Sigmoid colon (tissue), 7 donors: Measurements from ENCODE around the gene DNAJB14. TPM values are rescaled to one million over a fixed set of nuclear protein-coding genes. Genes with fewer than 3 reads are reported as not detected.

Experiments
- DNase-seq: peaks from one replicate; pipeline ENCODE4 v3.0.0-alpha.2; 2019
- H3K27ac ChIP-seq, 4 donors: fragments of 200-600 bp; sonication (generic); one replicate each; pipeline ENCODE4 v1.5.1; 2016 to 2019; ENCODE audit warnings: mild to moderate bottlenecking in 1 of 4
- H3K27me3 ChIP-seq, 3 donors: fragments of 200-600 bp; sonication (generic); one replicate each; pipeline ENCODE4 v1.5.1; 2019; ENCODE audit warnings: mild to moderate bottlenecking in 1 of 3
- H3K36me3 ChIP-seq, 4 donors: fragments of 200-600 bp; sonication (generic); one replicate each; pipeline ENCODE4 v1.5.1; 2016 to 2019
- H3K4me1 ChIP-seq, 4 donors: fragments of 200-600 bp; sonication (generic); one replicate each; pipeline ENCODE4 v1.5.1; 2017 to 2019
- H3K4me3 ChIP-seq, 4 donors: fragments of 200-600 bp; sonication (generic); one replicate each; pipeline ENCODE4 v1.5.1; 2017 to 2019; ENCODE audit warnings: mild to moderate bottlenecking in 2 of 4, moderate library complexity in 1 of 4
- H3K9me3 ChIP-seq, 4 donors: fragments of 200-600 bp in 3 of 4; sonication (generic) in 3 of 4; one replicate each; pipeline versions ENCODE4 v1.5.1 to v1.6.1; 2013 to 2019
- CTCF ChIP-seq, 4 experiments: fragments of 450-650 bp in 3 of 4; fragments of 200-600 bp in 1 of 4; IDR thresholded peaks; one replicate each; pipeline ENCODE4 v1.5.1; 2016 to 2019; ENCODE audit warnings: antibody characterized with exemption in 4 of 4, mild to moderate bottlenecking in 3 of 4, moderate library complexity in 2 of 4
- EP300 ChIP-seq, 4 donors: sonication (generic); formaldehyde crosslinking; IDR thresholded peaks; one replicate each; pipeline ENCODE4 v1.6.1; 2017; ENCODE audit warnings: antibody characterized with exemption in 4 of 4
- POLR2A ChIP-seq, 2 donors: fragments of 450-650 bp; IDR thresholded peaks; one replicate each; pipeline ENCODE4 v1.6.1; 2016; ENCODE audit warnings: antibody characterized with exemption in 2 of 2, mild to moderate bottlenecking in 2 of 2, moderate library complexity in 2 of 2
- POLR2AphosphoS5 ChIP-seq, 4 donors: sonication (generic); formaldehyde crosslinking; IDR thresholded peaks; one replicate each; pipeline ENCODE4 v1.6.1; 2017; ENCODE audit warnings: antibody characterized with exemption in 4 of 4
- WGBS, 2 donors: extraction: QIAGEN DNeasy Blood & Tissue Kit; methylation state at CpG; one replicate each; pipeline ENCODE4 v1.1.7; 2013; 5-methylcytosine and 5-hydroxymethylcytosine counted together
- intact Hi-C: fragments of 100-400 bp; cut with DNase I; formaldehyde crosslinking; loops from one replicate; pipeline ENCODE4 v1.15.1; 2023
- polyA plus RNA-seq, 3 donors: library from polyadenylated mRNA; stranded (reverse); fragments of 200-250 nt; gene quantifications; one replicate each; pipeline ENCODE4 v1.2.3, GENCODE V29; 2013
- total RNA-seq, 4 donors: library from RNA; depleted of rRNA; stranded (reverse); fragments of >200 nt; gene quantifications; one replicate each; pipeline ENCODE4 v1.1.0, GENCODE V29; 2016
- donor health status: healthy with polysubstance abuse.
- donor health status: Bipolar disorder and iron deficiency.
- donor health status: healthy.

Gene DNAJB14
- total and polyA plus RNA-seq, 7 donors, result 9.0 to 53.9 (median 31.4) TPM

GRCh38 chr4:99983289-99983943, 37.0 kb upstream of the DNAJB14 start:
- TF ChIP-seq POLR2AphosphoS5 (IDR thresholded peaks at IDR 0.05) (no peak), POLR2A (IDR thresholded peaks at IDR 0.05) (no peak), CTCF (IDR thresholded peaks at IDR 0.05) (no peak), EP300 (IDR thresholded peaks at IDR 0.05) (no peak)
- Histone ChIP-seq H3K9me3 (peaks cover 0 to 2% (median 0%) of the 10 kb centered on the region in 4 donors), H3K4me1 (no peaks in the 10 kb centered on the region), H3K4me3 (no peak overlapping the region), H3K36me3 (no peaks in the 10 kb centered on the region), H3K27me3 (no peaks in the 10 kb centered on the region), H3K27ac (no peak overlapping the region)
- no peak for DNase-seq
- WGBS, 2 donors, result 72 to 81% methylated on average over 4 of the region's 4 CpGs
- intact Hi-C loops, result no loop called here

GRCh38 chr4:99979872-99980271, 33.5 kb upstream of the DNAJB14 start:
- no peak for TF ChIP-seq POLR2A (IDR thresholded peaks at IDR 0.05)
- TF ChIP-seq POLR2AphosphoS5 (IDR thresholded peaks at IDR 0.05), result no peak
- TF ChIP-seq CTCF (IDR thresholded peaks at IDR 0.05), result no peak
- TF ChIP-seq EP300 (IDR thresholded peaks at IDR 0.05), result no peak
- intact Hi-C loops, result no loop called here
- Histone ChIP-seq H3K9me3 (peaks cover 0 to 2% (median 0%) of the 10 kb centered on the region in 4 donors), H3K36me3 (no peaks in the 10 kb centered on the region), H3K4me1 (no peaks in the 10 kb centered on the region), H3K27ac (no peak overlapping the region), H3K4me3 (no peak overlapping the region), H3K27me3 (no peaks in the 10 kb centered on the region)
- DNase-seq, result no peak

- no peaks in the 10 kb centered on the region for H3K36me3 ChIP-seq
- TF ChIP-seq POLR2AphosphoS5 (IDR thresholded peaks at IDR 0.05), result no peak
- no peak for TF ChIP-seq CTCF (IDR thresholded peaks at IDR 0.05)
- TF ChIP-seq EP300 (IDR thresholded peaks at IDR 0.05), result no peak
- no peak for TF ChIP-seq POLR2A (IDR thresholded peaks at IDR 0.05)
- WGBS, 2 donors, result 95 to 97% methylated on average over 12 of the region's 12 CpGs
- intact Hi-C loops, result no loop called here
- no peaks in the 10 kb centered on the region for H3K27me3 ChIP-seq
- H3K27ac ChIP-seq, result no peak overlapping the region
- no peaks in the 10 kb centered on the region for H3K9me3 ChIP-seq
- H3K4me3 ChIP-seq, result no peak overlapping the region
- H3K4me1 ChIP-seq, result no peaks in the 10 kb centered on the region
- no peak for DNase-seq
Measured at GRCh38 chr4:99971453-99972111, 25.2 kb upstream of the DNAJB14 start.

- H3K4me1 ChIP-seq, result no peaks in the 10 kb centered on the region
- TF ChIP-seq POLR2A (IDR thresholded peaks at IDR 0.05) (no peak), CTCF (IDR thresholded peaks at IDR 0.05) (no peak), EP300 (IDR thresholded peaks at IDR 0.05) (no peak), POLR2AphosphoS5 (IDR thresholded peaks at IDR 0.05) (no peak)
- no peaks in the 10 kb centered on the region for H3K36me3 ChIP-seq
- no peaks in the 10 kb centered on the region for H3K9me3 ChIP-seq
- H3K27ac ChIP-seq, result no peak overlapping the region
- intact Hi-C loops, result no loop called here
- no peak overlapping the region for H3K4me3 ChIP-seq
- no peak for DNase-seq
- H3K27me3 ChIP-seq, result no peaks in the 10 kb centered on the region
- 50 to 64% methylated on average over 1 of the region's 1 CpG for WGBS, 2 donors
Measured at GRCh38 chr4:99968330-99968729, 21.9 kb upstream of the DNAJB14 start.
